PC-3 (cell line): Measurements from ENCODE around the gene COLEC12.

Experiments
- CTCF ChIP-seq: fragments of 300-600 bp; sonication (generic); conservative IDR thresholded peaks from 2 replicates; pipeline ENCODE4 v1.5.1; 2017; ENCODE audit warnings: antibody characterized with exemption, low read depth, mild to moderate bottlenecking, low read length
- EZH2 ChIP-seq: fragments of 300-600 bp; sonication (generic); IDR thresholded peaks from one replicate; pipeline ENCODE4 v1.6.1; 2017; ENCODE audit warnings: antibody characterized with exemption, mild to moderate bottlenecking, low read length; ENCODE audit not compliant: unreplicated experiment
- EZH2phosphoT487 ChIP-seq: fragments of 300-600 bp; sonication (generic); IDR thresholded peaks from 2 replicates; pipeline ENCODE4 v1.6.1; 2018; ENCODE audit warnings: mild to moderate bottlenecking, antibody characterized with exemption, low read length, borderline replicate concordance

- TF ChIP-seq CTCF = no peak
- no peak for TF ChIP-seq EZH2
- no peak for TF ChIP-seq EZH2phosphoT487
Observed at GRCh38 chr18:432791-433190, 67.7 kb downstream of the COLEC12 start.
